GM12878 (cell line): ENCODE results near the gene PHACTR3. TPM values are rescaled to one million over a fixed set of nuclear protein-coding genes. Genes with fewer than 3 reads are reported as not detected.

Experiments
- ATAC-seq: fragments of 200-7000 bp; cut with Tn5 transposase; 3 replicates; pipeline ENCODE4 v1.9.1; 2020; ENCODE audit warnings: mild to moderate bottlenecking, moderate library complexity
- BruUV-seq: library from RNA; stranded (reverse); fragments of 400-500 nt; replicated peaks from 2 replicates; lab custom pipeline; 2021; lab: Mats Ljungman, UMichigan
- CTCF ChIA-PET: fragments of 300-600 bp; sonication (Branson Sonifier 250); formaldehyde crosslinking; extraction: SDS; loops from one replicate; lab custom pipeline; 2021; ENCODE audit warnings: inconsistent platforms; lab: Yijun Ruan, JAX
- POLR2A ChIA-PET: fragments of 350-600 bp; formaldehyde crosslinking; extraction: SDS; loops from one replicate; lab custom pipeline; 2021; ENCODE audit warnings: inconsistent platforms; lab: Charles Lee
- RAD21 ChIA-PET: fragments of 300-600 bp; sonication (Branson Sonifier 250); formaldehyde crosslinking; loops from one replicate; lab custom pipeline; 2023; ENCODE audit warnings: antibody characterized with exemption; ENCODE audit not compliant: unreplicated experiment; lab: Charles Lee
- SMC1A ChIA-PET: fragments of 300-600 bp; sonication (Branson Sonifier 250); formaldehyde crosslinking; loops from one replicate; lab custom pipeline; 2023; ENCODE audit not compliant: unreplicated experiment, uncharacterized antibody; lab: Charles Lee
- DNase-seq: peaks from one replicate; pipeline ENCODE4 v3.0.0-alpha.2; 2011; ENCODE audit warnings: low read depth, low spot score
- FAIRE-seq: peaks from 3 replicates; lab custom pipeline; 2011; peaks lifted over from hg19 to GRCh38; lab: Jason Lieb, UNC
- H2AFZ ChIP-seq: 2 replicates; pipeline ENCODE4 v1.6.0; 2011; ENCODE audit warnings: low read depth, low read length, control low read depth; ENCODE audit not compliant: control insufficient read depth
- H3K27ac ChIP-seq: 2 replicates; pipeline ENCODE4 v1.5.1; 2011; ENCODE audit warnings: control low read depth; ENCODE audit not compliant: control insufficient read depth, insufficient read depth
- H3K27me3 ChIP-seq, 2 experiments: replicated peaks in 1 of 2; 2 replicates each; pipeline versions ENCODE4 v1.6.0 to v1.6.1; 2011; ENCODE audit warnings: low read length in 1 of 2; ENCODE audit not compliant: control insufficient read depth in 2 of 2, insufficient read depth in 2 of 2
- H3K36me3 ChIP-seq, 2 experiments: 2 replicates each; pipeline ENCODE4 v1.5.1; 2011; ENCODE audit warnings: low read length in 1 of 2; ENCODE audit not compliant: control insufficient read depth in 2 of 2, insufficient read depth in 2 of 2
- H3K4me1 ChIP-seq: 2 replicates; pipeline ENCODE4 v1.6.1; 2011; ENCODE audit warnings: mild to moderate bottlenecking, low read length, moderate library complexity, mixed read lengths; ENCODE audit not compliant: control insufficient read depth, insufficient read depth
- H3K4me2 ChIP-seq: 2 replicates; pipeline ENCODE4 v1.6.0; 2011; ENCODE audit warnings: control low read depth; ENCODE audit not compliant: control insufficient read depth, insufficient read depth
- H3K4me3 ChIP-seq: fragments of 200-600 bp; sonication (generic); 2 replicates; pipeline ENCODE4 v1.5.1; 2016
- H3K79me2 ChIP-seq: 2 replicates; pipeline ENCODE4 v1.6.0; 2011; ENCODE audit warnings: low read length; ENCODE audit not compliant: control insufficient read depth, insufficient read depth
- H3K9ac ChIP-seq: 2 replicates; pipeline ENCODE4 v1.8.0; 2011; ENCODE audit warnings: low read length, control low read depth, mixed read lengths; ENCODE audit not compliant: control insufficient read depth, insufficient read depth
- H3K9me3 ChIP-seq: replicated peaks from 3 replicates; pipeline ENCODE4 v1.5.1; 2011; ENCODE audit warnings: mild to moderate bottlenecking, low read length; ENCODE audit not compliant: control insufficient read depth, insufficient read depth
- H4K20me1 ChIP-seq: 2 replicates; pipeline ENCODE4 v1.6.0; 2011; ENCODE audit not compliant: control insufficient read depth, insufficient read depth
- CHD1 ChIP-seq: IDR thresholded peaks from 2 replicates; pipeline ENCODE4 v1.6.1; 2012; ENCODE audit warnings: low read depth, low read length, improper control_type of control experiment
- ETV6 ChIP-seq, 2 experiments: fragments of 450-650 bp in 1 of 2; IDR thresholded peaks in 1 of 2; conservative IDR thresholded peaks in 1 of 2; 2 replicates each; pipeline ENCODE4 v1.6.1; 2014; ENCODE audit warnings: antibody characterized with exemption in 1 of 2, borderline replicate concordance in 1 of 2, low read depth in 1 of 2, mild to moderate bottlenecking in 1 of 2, moderate library complexity in 1 of 2
- HDAC6 ChIP-seq: fragments of 200-600 bp; sonication (generic); IDR thresholded peaks from one replicate; pipeline ENCODE4 v1.8.0; 2017; ENCODE audit warnings: antibody characterized with exemption; ENCODE audit not compliant: unreplicated experiment
- JUND ChIP-seq: IDR thresholded peaks from 2 replicates; pipeline ENCODE4 v1.6.1; 2012; ENCODE audit warnings: low read depth, mild to moderate bottlenecking, low read length, improper control_type of control experiment, moderate library complexity
- NR2F1 ChIP-seq: fragments of 450-650 bp; conservative IDR thresholded peaks from 2 replicates; pipeline ENCODE4 v1.6.1; 2017; ENCODE audit warnings: mild to moderate bottlenecking
- PAX5 ChIP-seq: IDR thresholded peaks from 2 replicates; pipeline ENCODE4 v1.6.1; 2011; ENCODE audit warnings: low read depth, low read length, borderline replicate concordance
- PML ChIP-seq: IDR thresholded peaks from 2 replicates; pipeline ENCODE4 v1.6.1; 2012; ENCODE audit warnings: low read length, inconsistent platforms
- POLR2AphosphoS5 ChIP-seq: IDR thresholded peaks from 2 replicates; pipeline ENCODE4 v1.6.1; 2011; ENCODE audit warnings: mild to moderate bottlenecking, low read length, inconsistent platforms
- SIX5 ChIP-seq: IDR thresholded peaks from 2 replicates; pipeline ENCODE4 v1.6.1; 2011; ENCODE audit warnings: mild to moderate bottlenecking, low read depth, low read length, moderate library complexity; ENCODE audit not compliant: severe bottlenecking
- TCF7 ChIP-seq: IDR thresholded peaks from 2 replicates; pipeline ENCODE4 v1.6.1; 2014; ENCODE audit warnings: antibody characterized with exemption, borderline replicate concordance
- WGBS: methylation state at CpG from one replicate; pipeline ENCODE4 v1.1.6; 2016; ENCODE audit warnings: low lambda C conversion rate; ENCODE audit not compliant: insufficient replicate concordance, insufficient coverage; ENCODE audit errors: missing lambda C conversion rate; 5-methylcytosine and 5-hydroxymethylcytosine counted together
- in situ Hi-C: fragments of 300-500 bp; cut with MboI; formaldehyde crosslinking; loops from 9 replicates; pipeline ENCODE4 v1.14.3; 2018; ENCODE audit warnings: mixed read lengths
- intact Hi-C: fragments of 100-400 bp; cut with micrococcal nuclease; formaldehyde crosslinking; loops from one replicate; pipeline ENCODE4 v1.14.2; 2022; ENCODE audit not compliant: unreplicated experiment
- polyA plus RNA-seq, 11 experiments: library from polyadenylated mRNA; depleted of rRNA in 4 of 11; unstranded in 6 of 11; stranded (reverse) in 5 of 11; fragments of >200 nt; fragmentation: Nextera tagmentation in 4 of 11; fragmentation: Illumina TruSeq in 1 of 11; extraction: Ambion mirVana in 4 of 11; extraction: Trizol in 1 of 11; gene quantifications; 1 replicate in 1 of 11; 2 replicates in 10 of 11; pipeline versions ENCODE4 v1.2.1 to v1.2.3, GENCODE V29; 2011 to 2016; ENCODE audit warnings: inconsistent platforms in 2 of 11, missing spikeins in 2 of 11, low read depth in 1 of 11
- total RNA-seq, 4 experiments: library from RNA; depleted of rRNA in 3 of 4; stranded (reverse); fragments of >200 nt in 3 of 4; fragmentation: Illumina TruSeq in 1 of 4; extraction: Trizol in 1 of 4; gene quantifications; 2 replicates each; pipeline versions ENCODE4 v1.2.1 to v1.2.3, GENCODE V29; 2013 to 2021
- TF ChIP-seq, protein P1 (sequence below): IDR thresholded peaks from 2 replicates; pipeline ENCODE4 v1.6.1; 2012; ENCODE audit warnings: low read length, inconsistent platforms
- TF ChIP-seq, protein P2 (sequence below): fragments of 450-650 bp; formaldehyde crosslinking; IDR thresholded peaks from 2 replicates; pipeline ENCODE4 v1.4.0; 2022; ENCODE audit warnings: mild to moderate bottlenecking, moderate library complexity

The PHACTR3 gene
- total and polyA plus RNA-seq, 10 of the 15 experiments (the other 5 are each of a cell fraction or from before 2014, with no cell fraction given), result 0.17 to 2.7 (median 0.27) TPM; not detected in 1

DNA sequence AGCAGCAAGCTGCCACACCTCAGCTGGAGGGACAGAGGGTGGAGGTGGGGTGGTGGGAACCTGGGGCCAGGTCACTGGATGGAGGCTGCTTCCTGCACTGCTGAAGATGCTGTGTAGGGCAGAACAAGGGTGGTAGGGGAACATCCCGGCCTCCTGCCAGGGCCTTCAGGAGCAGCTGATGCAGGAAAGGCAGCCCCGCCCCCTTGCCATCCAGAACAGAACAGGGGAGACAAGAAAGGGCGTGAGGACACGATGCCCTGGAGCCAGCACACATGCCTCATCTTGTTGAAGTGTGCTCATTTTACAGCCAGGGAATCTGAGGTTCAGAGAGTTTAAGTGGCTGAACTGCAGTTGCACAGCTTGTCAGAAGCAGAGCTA is 43.1 kb upstream of the PHACTR3 start:
- H3K9ac ChIP-seq, result no peak overlapping the region
- H3K4me2 ChIP-seq, result no peak overlapping the region
- no peak for TF ChIP-seq TCF7
- no peak for TF ChIP-seq ETV6 (conservative IDR thresholded peaks at IDR 0.05 in 1 of 2, IDR thresholded peaks at IDR 0.05 in 1 of 2; ENCODE audit: borderline replicate concordance in 1 of 2, low read depth in 1 of 2)
- no peak for TF ChIP-seq PAX5
- no peak for TF ChIP-seq NR2F1
- TF ChIP-seq CHD1, result no peak
- TF ChIP-seq, all 136 proteins: peak for 0
- FAIRE-seq (no peak), DNase-seq (no peak), ATAC-seq (no peak)
- in situ Hi-C loops, result no loop called here
- Histone ChIP-seq H3K27ac (no peak overlapping the region), H3K79me2 (no peaks in the 10 kb centered on the region), H3K36me3 (no peaks in the 10 kb centered on the region), H3K4me3 (no peak overlapping the region), H3K27me3 (no peaks in the 10 kb centered on the region), H3K9me3 (no peaks in the 10 kb centered on the region), H2AFZ (no peak overlapping the region), H4K20me1 (no peaks in the 10 kb centered on the region), H3K4me1 (no peaks in the 10 kb centered on the region)
- ChIA-PET CTCF (interaction anchor here (0.6 to 3.4 kb wide), 2 partner anchors 10 to 277 kb away, joined by 3 to 24 read pairs; no protein-coding TSS in a partner anchor), SMC1A (interaction anchor here (1.0 kb wide), 1 partner anchor 10 kb away, joined by 3 read pairs; no protein-coding TSS in a partner anchor), POLR2A (no interaction called here), RAD21 (no interaction called here)
- WGBS, result 8% methylated on average over 4 of the region's 4 CpGs
- no TSS peak for BruUV-seq
- intact Hi-C loops, result no loop called here

DNA sequence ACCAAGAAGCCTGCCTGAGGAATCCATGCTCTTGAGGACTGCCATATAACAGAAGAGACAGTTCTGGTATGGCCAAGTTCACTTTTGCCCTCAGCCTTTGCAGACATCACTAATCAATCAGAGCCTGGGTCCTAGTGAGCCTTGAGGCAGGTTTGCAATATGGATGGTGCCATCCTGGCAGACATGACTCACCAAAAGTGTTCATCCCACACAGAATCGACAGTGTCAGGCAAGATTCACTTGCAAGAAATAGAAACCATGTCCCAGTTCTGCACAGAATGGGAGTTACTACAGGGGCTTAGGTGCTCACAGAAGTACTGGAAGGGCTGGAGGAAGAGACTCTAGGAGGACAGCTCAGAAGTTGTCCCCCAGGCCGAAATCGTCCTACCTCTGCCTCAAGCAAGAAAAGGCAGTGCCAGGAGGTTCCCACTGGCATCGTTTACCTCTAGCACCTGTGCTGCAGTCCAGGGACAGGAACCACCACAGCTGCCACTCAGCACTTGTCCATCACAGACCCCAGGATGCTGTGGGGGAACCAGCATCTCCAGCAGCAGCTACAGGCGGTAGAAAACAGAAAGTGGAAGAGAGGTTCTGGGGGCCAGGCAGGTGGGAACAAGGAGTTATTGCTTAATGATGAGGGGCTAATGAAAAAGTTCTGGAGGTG is 42.6 kb upstream of the PHACTR3 start:
- BruUV-seq, result no TSS peak
- POLR2A ChIA-PET, result no interaction called here
- SMC1A ChIA-PET, result no interaction called here
- intact Hi-C loops, result no loop called here
- CTCF ChIA-PET, result interaction anchor here (3.4 kb wide), 1 partner anchor 10 kb away, joined by 24 read pairs; no protein-coding TSS in a partner anchor
- no peak for FAIRE-seq
- Histone ChIP-seq H3K4me1 (no peaks in the 10 kb centered on the region), H2AFZ (no peak overlapping the region), H3K27me3 (no peaks in the 10 kb centered on the region), H3K4me3 (no peak overlapping the region), H3K4me2 (no peak overlapping the region), H3K27ac (no peak overlapping the region), H3K79me2 (no peaks in the 10 kb centered on the region), H3K9ac (no peak overlapping the region), H4K20me1 (no peaks in the 10 kb centered on the region), H3K36me3 (no peaks in the 10 kb centered on the region), H3K9me3 (no peaks in the 10 kb centered on the region)
- no peak for DNase-seq
- WGBS, result 16% methylated on average over 5 of the region's 5 CpGs
- no peak for ATAC-seq
- in situ Hi-C loops, result no loop called here
- RAD21 ChIA-PET, result no interaction called here
- TF ChIP-seq, protein P1, sequence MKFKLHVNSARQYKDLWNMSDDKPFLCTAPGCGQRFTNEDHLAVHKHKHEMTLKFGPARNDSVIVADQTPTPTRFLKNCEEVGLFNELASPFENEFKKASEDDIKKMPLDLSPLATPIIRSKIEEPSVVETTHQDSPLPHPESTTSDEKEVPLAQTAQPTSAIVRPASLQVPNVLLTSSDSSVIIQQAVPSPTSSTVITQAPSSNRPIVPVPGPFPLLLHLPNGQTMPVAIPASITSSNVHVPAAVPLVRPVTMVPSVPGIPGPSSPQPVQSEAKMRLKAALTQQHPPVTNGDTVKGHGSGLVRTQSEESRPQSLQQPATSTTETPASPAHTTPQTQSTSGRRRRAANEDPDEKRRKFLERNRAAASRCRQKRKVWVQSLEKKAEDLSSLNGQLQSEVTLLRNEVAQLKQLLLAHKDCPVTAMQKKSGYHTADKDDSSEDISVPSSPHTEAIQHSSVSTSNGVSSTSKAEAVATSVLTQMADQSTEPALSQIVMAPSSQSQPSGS, result no peak
- TF ChIP-seq POLR2AphosphoS5 (no peak), HDAC6 (no peak), JUND (no peak), PML (no peak), SIX5 (no peak), PAX5 (no peak)
- TF ChIP-seq, protein P2, sequence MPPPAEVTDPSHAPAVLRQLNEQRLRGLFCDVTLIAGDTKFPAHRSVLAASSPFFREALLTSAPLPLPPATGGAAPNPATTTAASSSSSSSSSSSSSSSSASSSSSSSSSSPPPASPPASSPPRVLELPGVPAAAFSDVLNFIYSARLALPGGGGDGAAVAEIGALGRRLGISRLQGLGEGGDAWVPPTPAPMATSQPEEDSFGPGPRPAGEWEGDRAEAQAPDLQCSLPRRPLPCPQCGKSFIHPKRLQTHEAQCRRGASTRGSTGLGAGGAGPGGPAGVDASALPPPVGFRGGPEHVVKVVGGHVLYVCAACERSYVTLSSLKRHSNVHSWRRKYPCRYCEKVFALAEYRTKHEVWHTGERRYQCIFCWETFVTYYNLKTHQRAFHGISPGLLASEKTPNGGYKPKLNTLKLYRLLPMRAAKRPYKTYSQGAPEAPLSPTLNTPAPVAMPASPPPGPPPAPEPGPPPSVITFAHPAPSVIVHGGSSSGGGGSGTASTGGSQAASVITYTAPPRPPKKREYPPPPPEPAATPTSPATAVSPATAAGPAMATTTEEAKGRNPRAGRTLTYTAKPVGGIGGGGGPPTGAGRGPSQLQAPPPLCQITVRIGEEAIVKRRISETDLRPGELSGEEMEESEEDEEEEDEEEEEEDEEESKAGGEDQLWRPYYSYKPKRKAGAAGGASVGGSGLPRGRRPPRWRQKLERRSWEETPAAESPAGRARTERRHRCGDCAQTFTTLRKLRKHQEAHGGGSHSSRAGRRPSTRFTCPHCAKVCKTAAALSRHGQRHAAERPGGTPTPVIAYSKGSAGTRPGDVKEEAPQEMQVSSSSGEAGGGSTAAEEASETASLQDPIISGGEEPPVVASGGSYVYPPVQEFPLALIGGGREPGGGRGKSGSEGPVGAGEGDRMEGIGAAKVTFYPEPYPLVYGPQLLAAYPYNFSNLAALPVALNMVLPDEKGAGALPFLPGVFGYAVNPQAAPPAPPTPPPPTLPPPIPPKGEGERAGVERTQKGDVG (CRISPR knock-in tag), result no peak
